Glutamatergic neuron (in vitro differentiated cells): Measurements from ENCODE around the gene FLT4. TPM values are rescaled to one million over a fixed set of nuclear protein-coding genes. Genes with fewer than 3 reads are reported as not detected.

Source experiments
- DNase-seq: peaks from one replicate; pipeline ENCODE4 v3.0.0; 2022
- H3K27ac Mint-ChIP-seq: one replicate; pipeline ENCODE4 v1.8.0; 2020; ENCODE audit warnings: mild to moderate bottlenecking, mixed read lengths, inconsistent platforms; ENCODE audit not compliant: unreplicated experiment
- H3K27me3 Mint-ChIP-seq: one replicate; pipeline ENCODE4 v1.8.0; 2020; ENCODE audit warnings: mild to moderate bottlenecking, moderate library complexity, mixed read lengths, inconsistent platforms; ENCODE audit not compliant: unreplicated experiment
- H3K36me3 Mint-ChIP-seq: one replicate; pipeline ENCODE4 v1.8.0; 2020; ENCODE audit warnings: mild to moderate bottlenecking, mixed read lengths, inconsistent platforms; ENCODE audit not compliant: unreplicated experiment
- H3K4me1 Mint-ChIP-seq: one replicate; pipeline ENCODE4 v1.8.0; 2020; ENCODE audit warnings: mild to moderate bottlenecking, low read depth, mixed read lengths, inconsistent platforms; ENCODE audit not compliant: unreplicated experiment
- H3K4me3 Mint-ChIP-seq: one replicate; pipeline ENCODE4 v1.8.0; 2020; ENCODE audit warnings: mild to moderate bottlenecking, mixed read lengths, inconsistent platforms; ENCODE audit not compliant: unreplicated experiment
- H3K9me3 Mint-ChIP-seq: one replicate; pipeline ENCODE4 v1.8.0; 2020; ENCODE audit warnings: mild to moderate bottlenecking, moderate library complexity, mixed read lengths, inconsistent platforms; ENCODE audit not compliant: unreplicated experiment
- total RNA-seq: library from RNA; stranded (reverse); fragmentation: NEBNext Ultra II Directional; extraction: Animal tissue kit (Norgen Biotek cat#: 25700); gene quantifications from one replicate; pipeline ENCODE4 v1.2.1, GENCODE V29; 2021; ENCODE audit not compliant: unreplicated experiment
- TF ChIP-seq, protein P1 (sequence below): fragments of 200-600 bp; sonication (generic); IDR thresholded peaks from one replicate; pipeline ENCODE4 v1.5.0; 2021; ENCODE audit not compliant: partially characterized antibody, unreplicated experiment

The FLT4 gene
- total RNA-seq, 1 donor from 2014 or later = 0.17 TPM

DNA sequence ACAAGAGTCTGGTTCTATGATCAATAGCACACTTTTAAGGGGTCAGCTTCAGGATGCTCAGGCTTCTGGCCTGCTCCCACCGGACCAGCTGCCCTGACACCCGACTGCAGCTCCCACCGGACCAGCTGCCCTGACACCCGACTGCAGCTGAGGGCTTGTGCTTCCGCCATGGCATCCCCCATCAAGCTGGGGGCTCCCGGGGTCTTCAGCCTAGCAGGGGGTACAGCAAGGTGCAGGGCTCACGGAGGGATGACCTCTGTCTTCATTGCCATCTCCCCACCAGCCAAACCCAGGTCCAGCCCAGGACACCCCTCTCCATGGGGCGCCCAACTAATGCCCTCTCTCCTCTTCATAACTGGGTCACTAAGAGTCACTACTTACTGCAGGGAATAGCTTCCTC is 1.9 kb downstream of the FLT4 start:
- Mint-ChIP-seq H3K4me1 (peaks cover 5% of the 10 kb centered on the region), H3K4me3 (no peak overlapping the region), H3K27me3 (peaks cover 27% of the 10 kb centered on the region), H3K27ac (no peak overlapping the region), H3K9me3 (peaks cover 2% of the 10 kb centered on the region), H3K36me3 (no peaks in the 10 kb centered on the region)
- TF ChIP-seq, protein P1, sequence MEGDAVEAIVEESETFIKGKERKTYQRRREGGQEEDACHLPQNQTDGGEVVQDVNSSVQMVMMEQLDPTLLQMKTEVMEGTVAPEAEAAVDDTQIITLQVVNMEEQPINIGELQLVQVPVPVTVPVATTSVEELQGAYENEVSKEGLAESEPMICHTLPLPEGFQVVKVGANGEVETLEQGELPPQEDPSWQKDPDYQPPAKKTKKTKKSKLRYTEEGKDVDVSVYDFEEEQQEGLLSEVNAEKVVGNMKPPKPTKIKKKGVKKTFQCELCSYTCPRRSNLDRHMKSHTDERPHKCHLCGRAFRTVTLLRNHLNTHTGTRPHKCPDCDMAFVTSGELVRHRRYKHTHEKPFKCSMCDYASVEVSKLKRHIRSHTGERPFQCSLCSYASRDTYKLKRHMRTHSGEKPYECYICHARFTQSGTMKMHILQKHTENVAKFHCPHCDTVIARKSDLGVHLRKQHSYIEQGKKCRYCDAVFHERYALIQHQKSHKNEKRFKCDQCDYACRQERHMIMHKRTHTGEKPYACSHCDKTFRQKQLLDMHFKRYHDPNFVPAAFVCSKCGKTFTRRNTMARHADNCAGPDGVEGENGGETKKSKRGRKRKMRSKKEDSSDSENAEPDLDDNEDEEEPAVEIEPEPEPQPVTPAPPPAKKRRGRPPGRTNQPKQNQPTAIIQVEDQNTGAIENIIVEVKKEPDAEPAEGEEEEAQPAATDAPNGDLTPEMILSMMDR = no peak
- no peak for DNase-seq

DNA sequence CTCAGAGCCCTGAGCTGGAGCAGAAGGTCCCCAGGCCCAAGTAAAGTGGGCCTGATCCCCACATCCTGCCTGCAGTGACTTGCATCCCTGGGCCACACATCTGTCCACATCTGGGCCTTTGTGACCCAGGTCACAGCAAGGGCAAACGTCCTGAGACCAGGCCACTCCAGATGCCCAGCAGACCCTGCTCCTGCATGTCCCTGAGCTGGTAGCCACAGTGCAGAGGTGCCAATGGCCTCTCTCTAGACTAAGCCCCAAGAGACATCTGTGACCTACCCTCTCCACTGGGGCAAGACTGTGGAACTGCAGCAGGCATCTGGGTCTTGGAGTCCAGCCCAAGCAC is 2.5 kb downstream of the FLT4 start:
- TF ChIP-seq, protein P1 = no peak
- peaks cover 26% of the 10 kb centered on the region for H3K27me3 Mint-ChIP-seq
- H3K4me1 Mint-ChIP-seq = peaks cover 5% of the 10 kb centered on the region
- no peak overlapping the region for H3K4me3 Mint-ChIP-seq
- H3K27ac Mint-ChIP-seq = no peak overlapping the region
- peaks cover 2% of the 10 kb centered on the region for H3K9me3 Mint-ChIP-seq
- no peaks in the 10 kb centered on the region for H3K36me3 Mint-ChIP-seq
- DNase-seq = no peak

DNA sequence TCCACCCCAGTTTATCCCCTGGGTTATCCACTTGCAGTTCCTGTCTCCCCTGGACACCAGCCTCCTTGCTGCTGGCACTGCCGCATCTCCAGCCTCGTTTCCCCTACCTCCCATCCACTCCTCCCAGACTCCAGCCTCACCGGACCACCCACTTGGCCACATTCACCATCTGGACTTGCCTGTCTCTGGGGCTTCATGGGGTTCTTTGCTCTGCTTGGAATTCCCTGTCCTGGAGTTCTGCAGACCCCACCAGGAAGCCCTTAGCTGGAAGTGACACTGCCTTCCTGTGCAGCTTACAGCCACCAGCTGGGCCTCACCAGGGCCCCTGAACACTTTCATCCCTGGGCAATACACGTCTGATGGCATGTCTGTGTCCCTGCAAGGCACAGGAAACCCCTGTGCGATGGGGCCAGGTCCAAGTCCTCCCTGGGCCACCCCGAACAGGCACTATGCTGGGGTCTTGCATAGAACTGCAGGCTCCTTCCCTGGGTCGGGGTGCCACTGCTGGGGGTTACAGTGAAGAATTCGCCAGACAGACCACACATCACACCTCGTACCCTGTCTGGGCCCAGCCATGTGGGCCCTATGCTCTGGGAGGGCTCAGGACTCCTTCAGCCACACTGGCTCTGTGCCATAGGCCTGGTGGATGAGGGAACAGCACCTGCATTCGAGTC is 3.0 kb downstream of the FLT4 start:
- peaks cover 5% of the 10 kb centered on the region for H3K4me1 Mint-ChIP-seq
- peaks cover 25% of the 10 kb centered on the region for H3K27me3 Mint-ChIP-seq
- TF ChIP-seq, protein P1 = no peak
- no peak overlapping the region for H3K4me3 Mint-ChIP-seq
- H3K27ac Mint-ChIP-seq = no peak overlapping the region
- H3K36me3 Mint-ChIP-seq = no peaks in the 10 kb centered on the region
- no peak for DNase-seq
- H3K9me3 Mint-ChIP-seq = peaks cover 2% of the 10 kb centered on the region

DNA sequence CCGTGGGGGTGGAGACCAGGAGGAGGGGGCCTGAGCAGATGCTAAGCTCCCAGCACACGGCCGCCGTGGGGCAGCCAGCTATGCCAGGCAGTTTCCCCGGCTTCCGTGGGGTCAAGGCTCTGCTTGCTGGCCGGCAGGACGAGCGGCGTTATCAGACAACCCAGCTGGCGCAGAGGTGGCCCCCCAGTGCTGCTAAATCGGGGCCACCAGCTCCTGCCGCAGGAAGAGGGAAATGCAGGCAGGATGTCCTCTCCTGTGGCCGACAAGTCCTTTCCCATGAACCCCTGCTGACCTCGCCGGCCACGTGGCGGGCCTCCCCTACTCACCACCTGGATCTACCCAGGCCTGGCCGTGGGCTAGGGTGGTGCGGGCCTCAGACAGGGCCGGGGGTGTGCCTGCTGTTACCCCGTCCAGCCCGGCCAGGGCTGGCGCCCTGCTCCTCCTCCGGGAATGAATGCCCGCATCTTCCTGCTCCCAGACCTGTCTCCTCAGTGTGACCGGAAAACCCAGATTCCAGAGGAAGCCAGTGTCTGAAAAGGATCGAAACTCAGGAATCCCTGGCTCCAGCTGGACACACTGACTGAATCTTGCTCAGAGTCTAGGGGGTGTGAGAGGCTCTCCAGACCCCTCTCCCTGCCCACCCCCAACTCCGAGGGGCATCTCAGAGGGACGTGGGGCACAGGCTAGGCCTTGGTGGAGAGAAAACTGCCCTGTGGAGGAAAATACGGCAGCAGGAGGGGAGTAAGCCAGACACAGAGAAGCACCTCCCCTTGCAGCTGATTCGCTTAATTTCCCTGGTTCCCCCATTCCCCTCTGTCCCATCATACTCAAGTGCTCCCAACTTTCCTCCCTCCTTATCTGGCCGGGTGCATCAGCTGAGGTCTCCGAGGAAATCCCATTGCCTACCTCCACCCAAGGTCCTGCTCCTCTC is 3.9 kb downstream of the FLT4 start:
- H3K27ac Mint-ChIP-seq = no peak overlapping the region
- H3K27me3 Mint-ChIP-seq = peaks cover 21% of the 10 kb centered on the region
- TF ChIP-seq, protein P1 = no peak
- H3K4me1 Mint-ChIP-seq = peaks cover 5% of the 10 kb centered on the region
- no peak overlapping the region for H3K4me3 Mint-ChIP-seq
- H3K9me3 Mint-ChIP-seq = peaks cover 2% of the 10 kb centered on the region
- no peak for DNase-seq
- no peaks in the 10 kb centered on the region for H3K36me3 Mint-ChIP-seq

DNA sequence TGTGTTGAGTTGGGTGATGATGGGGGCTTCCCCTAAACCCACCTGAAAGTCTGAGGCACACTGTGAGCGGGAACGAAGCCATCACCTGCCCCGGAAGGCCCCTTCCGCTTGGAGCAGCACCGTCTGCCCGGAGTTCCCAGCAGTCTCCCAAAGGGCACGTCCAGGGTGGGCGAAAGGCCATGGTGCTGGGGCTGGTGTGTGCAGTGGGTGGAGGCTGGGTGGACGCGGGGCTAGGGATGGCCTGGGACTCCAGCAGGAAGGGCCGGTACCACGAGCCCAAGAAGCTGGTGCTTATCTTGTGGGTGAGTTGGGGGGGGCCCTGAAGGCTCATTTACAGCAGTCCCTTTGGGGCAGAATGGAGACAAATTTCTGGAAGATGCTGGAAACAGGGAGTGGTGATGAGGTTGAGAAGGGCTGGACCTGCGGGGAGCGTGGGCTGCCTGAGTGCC is 4.6 kb downstream of the FLT4 start:
- peaks cover 18% of the 10 kb centered on the region for H3K27me3 Mint-ChIP-seq
- TF ChIP-seq, protein P1 = no peak
- peaks cover 3% of the 10 kb centered on the region for H3K4me1 Mint-ChIP-seq
- DNase-seq = no peak
- no peak overlapping the region for H3K27ac Mint-ChIP-seq
- H3K36me3 Mint-ChIP-seq = no peaks in the 10 kb centered on the region
- H3K4me3 Mint-ChIP-seq = no peak overlapping the region
- peaks cover 2% of the 10 kb centered on the region for H3K9me3 Mint-ChIP-seq
